Neutrophil (primary cell): ENCODE data around the gene THG1L.

ENCODE experiments used
- H3K27ac ChIP-seq: fragments of 200-600 bp; sonication (generic); 2 replicates; pipeline ENCODE4 v1.5.1; 2016; ENCODE audit warnings: mild to moderate bottlenecking, moderate library complexity
- H3K27me3 ChIP-seq: fragments of 200-600 bp; sonication (generic); 2 replicates; pipeline ENCODE4 v1.6.0; 2016; ENCODE audit warnings: mild to moderate bottlenecking
- H3K36me3 ChIP-seq: fragments of 200-600 bp; sonication (generic); 2 replicates; pipeline ENCODE4 v1.5.1; 2017
- H3K4me1 ChIP-seq, 2 experiments: fragments of 200-600 bp in 1 of 2; sonication (generic) in 1 of 2; 1 replicate in 1 of 2; 2 replicates in 1 of 2; pipeline versions ENCODE4 v1.5.1 to v1.6.1; 2013 to 2016; ENCODE audit warnings: low read depth in 1 of 2, low read length in 1 of 2, mild to moderate bottlenecking in 1 of 2, moderate library complexity in 1 of 2; ENCODE audit not compliant: control insufficient read depth in 1 of 2, insufficient read depth in 1 of 2
- H3K4me3 ChIP-seq, 2 experiments: fragments of 200-600 bp in 1 of 2; sonication (generic) in 1 of 2; 1 replicate in 1 of 2; 2 replicates in 1 of 2; pipeline ENCODE4 v1.5.1; 2013 to 2016; ENCODE audit warnings: low read depth in 1 of 2, low read length in 1 of 2, mild to moderate bottlenecking in 1 of 2, moderate library complexity in 1 of 2
- H3K9me3 ChIP-seq: fragments of 200-600 bp; sonication (generic); 2 replicates; pipeline ENCODE4 v1.5.1; 2016
- CTCF ChIP-seq: fragments of 200-600 bp; sonication (generic); IDR thresholded peaks from 2 replicates; pipeline ENCODE4 v1.5.1; 2016; ENCODE audit warnings: antibody characterized with exemption

THG1L gene

DNA sequence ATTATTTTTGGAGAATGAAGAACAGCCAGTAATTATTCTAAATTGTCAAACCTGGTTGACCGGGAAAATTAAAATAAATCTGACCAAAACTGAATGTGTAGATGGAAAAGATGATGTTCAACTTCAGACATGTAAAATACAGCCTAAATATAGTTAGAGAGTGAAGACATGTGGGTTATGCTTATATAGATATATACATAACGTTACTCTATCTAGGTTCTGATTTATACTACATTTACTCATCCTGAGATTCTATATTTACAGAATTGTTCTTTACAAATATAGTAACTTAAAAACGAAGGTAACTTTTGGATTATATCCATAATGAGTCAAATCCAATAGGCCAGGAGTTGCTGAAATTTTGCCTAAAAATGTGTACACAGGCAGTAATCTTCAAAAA lies 20.8 kb upstream of the THG1L start:
- Histone ChIP-seq H3K4me1 (no peaks in the 10 kb centered on the region), H3K27ac (no peak overlapping the region), H3K4me3 (no peak overlapping the region), H3K36me3 (no peaks in the 10 kb centered on the region), H3K9me3 (no peaks in the 10 kb centered on the region), H3K27me3 (peaks cover 14% of the 10 kb centered on the region)
- no peak for TF ChIP-seq CTCF

DNA sequence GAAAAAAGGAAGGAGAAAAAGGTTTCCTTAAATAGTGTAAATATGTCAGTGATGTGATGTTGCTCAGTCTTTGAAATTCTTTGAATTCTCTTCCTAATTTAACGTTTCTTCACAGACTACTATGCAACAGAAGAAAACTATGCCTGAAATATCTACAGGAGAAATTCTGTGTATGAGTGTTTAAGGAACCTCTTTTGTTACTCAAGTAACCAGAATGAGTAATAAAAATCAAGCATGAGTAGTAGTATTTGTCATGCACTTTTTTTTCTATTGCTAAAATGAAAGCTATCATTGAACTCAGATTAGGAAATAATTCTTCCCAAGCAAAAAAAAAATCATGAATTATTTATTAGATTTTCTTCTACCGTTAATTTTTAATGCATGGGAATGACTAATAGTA lies 20.3 kb upstream of the THG1L start:
- no peak overlapping the region for H3K4me3 ChIP-seq
- H3K27me3 ChIP-seq, result peaks cover 14% of the 10 kb centered on the region
- TF ChIP-seq CTCF, result no peak

DNA sequence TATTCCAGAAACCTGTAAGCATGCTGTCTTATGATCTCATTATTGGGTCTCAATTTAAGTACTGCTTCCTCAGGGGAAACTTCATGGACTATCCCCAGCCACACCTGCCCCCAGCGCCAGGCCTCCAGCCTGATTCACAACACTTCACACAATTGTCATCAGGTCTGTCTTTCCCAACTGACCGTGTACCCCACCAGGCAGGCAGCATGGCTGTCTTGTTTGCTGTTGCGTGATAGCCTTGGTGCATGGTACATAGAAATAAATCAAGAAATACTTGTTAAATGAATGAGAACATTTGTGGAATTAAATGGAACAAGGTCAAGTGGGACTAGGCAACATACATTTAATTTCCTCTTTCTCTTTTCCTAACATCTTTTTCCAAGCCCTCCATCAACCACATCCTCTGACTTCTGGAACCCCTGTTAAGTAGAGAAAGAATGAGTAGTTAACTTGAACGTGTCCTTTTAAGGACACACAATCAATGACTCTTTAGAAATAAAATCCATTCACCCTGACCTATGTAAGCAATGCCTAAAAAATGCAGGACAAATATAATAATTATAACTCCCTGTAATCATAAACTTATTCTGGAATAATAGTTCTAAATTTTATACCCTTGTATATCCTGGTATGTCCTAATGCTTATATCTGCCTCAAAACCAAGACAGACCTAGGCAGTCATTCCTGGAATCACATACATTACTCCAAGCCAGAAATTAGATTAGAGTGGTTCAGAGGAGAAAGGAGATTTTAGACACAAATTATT lies 17.2 kb upstream of the THG1L start:
- H3K9me3 ChIP-seq, result no peaks in the 10 kb centered on the region
- no peaks in the 10 kb centered on the region for H3K4me1 ChIP-seq
- no peak overlapping the region for H3K27ac ChIP-seq
- H3K36me3 ChIP-seq, result no peaks in the 10 kb centered on the region
- H3K27me3 ChIP-seq, result peaks cover 14% of the 10 kb centered on the region
- no peak overlapping the region for H3K4me3 ChIP-seq
- no peak for TF ChIP-seq CTCF

More for the DNA sequence above, 20.3 kb upstream of the THG1L start:
- H3K36me3 ChIP-seq, result no peaks in the 10 kb centered on the region
- no peak overlapping the region for H3K27ac ChIP-seq
- H3K4me1 ChIP-seq, result no peaks in the 10 kb centered on the region
- no peaks in the 10 kb centered on the region for H3K9me3 ChIP-seq

- no peak for TF ChIP-seq CTCF
- Histone ChIP-seq H3K36me3 (no peaks in the 10 kb centered on the region), H3K9me3 (no peaks in the 10 kb centered on the region), H3K27ac (no peak overlapping the region), H3K4me1 (no peaks in the 10 kb centered on the region), H3K27me3 (peaks cover 11% of the 10 kb centered on the region), H3K4me3 (no peak overlapping the region)
Measured at GRCh38 chr5:157714596-157714864, 16.7 kb upstream of the THG1L start.

- Histone ChIP-seq H3K27me3 (no peaks in the 10 kb centered on the region), H3K9me3 (no peaks in the 10 kb centered on the region), H3K4me3 (no peak overlapping the region), H3K27ac (no peak overlapping the region), H3K36me3 (no peaks in the 10 kb centered on the region), H3K4me1 (no peaks in the 10 kb centered on the region)
- peak; percentile 48 for TF ChIP-seq CTCF
Measured at GRCh38 chr5:157718519-157718918, 12.7 kb upstream of the THG1L start.
